ENCODE data around the gene FOXL2. TPM values are rescaled to one million over a fixed set of nuclear protein-coding genes. Genes with fewer than 3 reads are reported as not detected.

Gene FOXL2
- polyA plus RNA-seq, 2 of the 4 experiments (the other 2 are of a cell fraction) = 1.2 to 3.1 TPM

GRCh38 chr3:138935505-138935862, 11.5 kb downstream of the FOXL2 start:
- POLR2A ChIA-PET = interaction anchor here (1.1 to 1.2 kb wide), 3 partner anchors 12 to 418 kb away, joined by 3 to 8 read pairs (median 4); partner anchors contain the start of genes CEP70, FOXL2 and FOXL2NB
- peak overlapping the region; percentile 69 to 93 for H3K27ac ChIP-seq
- no peak for FAIRE-seq

GRCh38 chr3:138933981-138934691, 12.8 kb downstream of the FOXL2 start:
- FAIRE-seq = no peak
- no peaks in the 10 kb centered on the region for H3K4me1 ChIP-seq
- no peak overlapping the region for H3K27ac ChIP-seq
- POLR2A ChIA-PET = interaction anchor here (0.6 kb wide), 1 partner anchor 13 kb away, joined by 3 read pairs; the partner anchor contains the start of genes FOXL2 and FOXL2NB
- ATAC-seq = no peak
- CTCF ChIA-PET = interaction anchor here (0.7 to 9.0 kb wide), 7 partner anchors 8 to 395 kb away, joined by 3 to 82 read pairs (median 8); no protein-coding TSS in a partner anchor
- DNase-seq (ENCODE audit: low read depth in 1 of 2, low spot score in 1 of 2) = no peak
- H3K4me3 ChIP-seq = no peak overlapping the region
- no peaks in the 10 kb centered on the region for H3K9me3 ChIP-seq
- TF ChIP-seq HEYL (CRISPR knock-in tag; IDR thresholded peaks at IDR 0.05) = no peak
- no peak for TF ChIP-seq MAZ (IDR thresholded peaks at IDR 0.05; ENCODE audit: borderline replicate concordance, low read depth, low read length)
- no peak for TF ChIP-seq REST (IDR thresholded peaks at IDR 0.05)
- TF ChIP-seq RFX5 (IDR thresholded peaks at IDR 0.05) = no peak
- no peak for TF ChIP-seq BCL3 (IDR thresholded peaks at IDR 0.05)
- TF ChIP-seq EHF (CRISPR knock-in tag; IDR thresholded peaks at IDR 0.05) = no peak
- TF ChIP-seq JUN (IDR thresholded peaks at IDR 0.05) = no peak
- TF ChIP-seq NFE2L2 (conservative IDR thresholded peaks at IDR 0.05; ENCODE audit: low read length) = no peak
- H3K4me2 ChIP-seq = no peak overlapping the region
- WGBS (ENCODE audit: missing lambda C conversion rate) = 81% methylated on average over 3 of the region's 3 CpGs

More at GRCh38 chr3:138935505-138935862, 11.5 kb downstream of the FOXL2 start:
- TF ChIP-seq CHD4 (IDR thresholded peaks at IDR 0.05; ENCODE audit: borderline replicate concordance) (no peak), PHF8 (IDR thresholded peaks at IDR 0.05; ENCODE audit: borderline replicate concordance, low read depth) (no peak), MAFK (IDR thresholded peaks at IDR 0.05; ENCODE audit: partially characterized antibody) (peak; percentile 25), POLR2AphosphoS2 (conservative IDR thresholded peaks at IDR 0.05; ENCODE audit: low read length) (no peak), HDAC2 (IDR thresholded peaks at IDR 0.05) (no peak), GATA3 (IDR thresholded peaks at IDR 0.05; ENCODE audit: borderline replicate concordance) (no peak), TP53 (CRISPR knock-in tag; IDR thresholded peaks at IDR 0.05) (no peak)
- DNase-seq (ENCODE audit: low read depth in 1 of 2, low spot score in 1 of 2) (no peak), ATAC-seq (no peak)
- Histone ChIP-seq H3K4me3 (peak overlapping the region; percentile 45), H3K4me2 (peak overlapping the region; percentile 69), H3K4me1 (no peaks in the 10 kb centered on the region), H3K9me3 (no peaks in the 10 kb centered on the region)
- 50% methylated on average over 7 of the region's 7 CpGs for WGBS (ENCODE audit: missing lambda C conversion rate)
- CTCF ChIA-PET = interaction anchor here (0.6 to 9.0 kb wide), 32 partner anchors 8 to 604 kb away, joined by 3 to 82 read pairs (median 4); partner anchors contain the start of genes CEP70, FOXL2, FOXL2NB and MRPS22

GRCh38 chr3:138933068-138933668, 13.8 kb downstream of the FOXL2 start:
- no peak for DNase-seq (ENCODE audit: low read depth in 1 of 2, low spot score in 1 of 2)
- Histone ChIP-seq H3K4me2 (no peak overlapping the region), H3K9me3 (no peaks in the 10 kb centered on the region), H3K4me3 (no peak overlapping the region), H3K27ac (no peak overlapping the region), H3K4me1 (no peaks in the 10 kb centered on the region)
- WGBS (ENCODE audit: missing lambda C conversion rate) = 82% methylated on average over 4 of the region's 4 CpGs
- ChIA-PET POLR2A (interaction anchor here (1.0 kb wide), 1 partner anchor 339 kb away, joined by 5 read pairs; the partner anchor contains the start of gene CEP70), CTCF (interaction anchor here (1.1 to 9.0 kb wide), 6 partner anchors 9 to 396 kb away, joined by 3 to 82 read pairs (median 12); partner anchors contain the start of genes CEP70, FOXL2 and FOXL2NB)
- no peak for TF ChIP-seq ZC3H11A (IDR thresholded peaks at IDR 0.05)
- no peak for TF ChIP-seq FOSB (CRISPR knock-in tag; IDR thresholded peaks at IDR 0.05)
- TF ChIP-seq HOXB5 (CRISPR knock-in tag; IDR thresholded peaks at IDR 0.05) = no peak
- TF ChIP-seq PHF8 (IDR thresholded peaks at IDR 0.05; ENCODE audit: borderline replicate concordance, low read depth) = no peak
- no peak for TF ChIP-seq RFX5 (IDR thresholded peaks at IDR 0.05)
- TF ChIP-seq EHF (CRISPR knock-in tag; IDR thresholded peaks at IDR 0.05) = no peak
- TF ChIP-seq ZFP36 (IDR thresholded peaks at IDR 0.05; ENCODE audit: borderline replicate concordance, partially characterized antibody) = no peak
- TF ChIP-seq ESRRA (IDR thresholded peaks at IDR 0.05; ENCODE audit: borderline replicate concordance, low read length) = no peak
- TF ChIP-seq EP300 (IDR thresholded peaks at IDR 0.05) = no peak
- TF ChIP-seq SREBF2 (IDR thresholded peaks at IDR 0.05) = no peak
- no peak for TF ChIP-seq ATOH8 (CRISPR knock-in tag; IDR thresholded peaks at IDR 0.05; ENCODE audit: low read depth)
- no peak for TF ChIP-seq FOXS1 (CRISPR knock-in tag; IDR thresholded peaks at IDR 0.05)
- TF ChIP-seq RAD21 (conservative IDR thresholded peaks at IDR 0.05 in 1 of 2, IDR thresholded peaks at IDR 0.05 in 1 of 2) = no peak
- no peak for TF ChIP-seq HEYL (CRISPR knock-in tag; IDR thresholded peaks at IDR 0.05)
- TF ChIP-seq USF2 (IDR thresholded peaks at IDR 0.05) = no peak
- no peak for FAIRE-seq
- ATAC-seq = no peak
